A673 (cell line): ENCODE measurements around the gene ZNF283.

Source experiments
- EZH2 ChIP-seq: fragments of 200-600 bp; sonication (generic); IDR thresholded peaks from 2 replicates; pipeline ENCODE4 v1.6.1; 2017; ENCODE audit warnings: borderline replicate concordance, low read depth, mild to moderate bottlenecking, mixed read lengths, antibody characterized with exemption, low read length; ENCODE audit not compliant: poor library complexity, severe bottlenecking
- TF ChIP-seq, protein P1 (sequence below): fragments of 300-800, 200-600 bp; sonication (generic); conservative IDR thresholded peaks from 2 replicates; pipeline ENCODE4 v1.5.1; 2017; ENCODE audit warnings: low read depth, mild to moderate bottlenecking, antibody characterized with exemption, low read length, moderate library complexity, mixed read lengths

DNA sequence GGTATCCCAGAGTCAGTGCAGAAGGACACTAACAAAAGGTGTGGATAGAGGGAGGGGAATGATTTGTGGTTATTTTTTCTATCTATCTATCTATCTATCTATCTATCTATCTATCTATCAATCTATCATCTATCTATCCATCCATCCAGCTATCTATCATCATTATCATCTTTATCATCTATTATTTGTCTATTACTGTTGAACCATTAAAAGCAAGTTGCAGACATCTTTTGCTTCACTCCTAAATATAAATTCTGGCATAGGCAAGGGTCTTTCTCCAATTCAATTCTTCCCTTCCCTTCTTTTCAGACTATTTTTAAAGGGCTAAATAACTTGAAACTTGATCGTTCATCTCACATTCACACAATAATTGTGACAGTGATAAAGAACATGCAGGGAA, 14.9 kb upstream of the ZNF283 start:
- TF ChIP-seq, protein P1, sequence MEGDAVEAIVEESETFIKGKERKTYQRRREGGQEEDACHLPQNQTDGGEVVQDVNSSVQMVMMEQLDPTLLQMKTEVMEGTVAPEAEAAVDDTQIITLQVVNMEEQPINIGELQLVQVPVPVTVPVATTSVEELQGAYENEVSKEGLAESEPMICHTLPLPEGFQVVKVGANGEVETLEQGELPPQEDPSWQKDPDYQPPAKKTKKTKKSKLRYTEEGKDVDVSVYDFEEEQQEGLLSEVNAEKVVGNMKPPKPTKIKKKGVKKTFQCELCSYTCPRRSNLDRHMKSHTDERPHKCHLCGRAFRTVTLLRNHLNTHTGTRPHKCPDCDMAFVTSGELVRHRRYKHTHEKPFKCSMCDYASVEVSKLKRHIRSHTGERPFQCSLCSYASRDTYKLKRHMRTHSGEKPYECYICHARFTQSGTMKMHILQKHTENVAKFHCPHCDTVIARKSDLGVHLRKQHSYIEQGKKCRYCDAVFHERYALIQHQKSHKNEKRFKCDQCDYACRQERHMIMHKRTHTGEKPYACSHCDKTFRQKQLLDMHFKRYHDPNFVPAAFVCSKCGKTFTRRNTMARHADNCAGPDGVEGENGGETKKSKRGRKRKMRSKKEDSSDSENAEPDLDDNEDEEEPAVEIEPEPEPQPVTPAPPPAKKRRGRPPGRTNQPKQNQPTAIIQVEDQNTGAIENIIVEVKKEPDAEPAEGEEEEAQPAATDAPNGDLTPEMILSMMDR: no peak
- no peak for TF ChIP-seq EZH2
